GM19397 (cell line): ENCODE measurements around the gene HOXA7.

Experiments
- ATAC-seq: cut with Tn5 transposase; IDR thresholded peaks from one replicate; pipeline ENCODE4 v1.9.1; 2021; ENCODE audit warnings: mild to moderate bottlenecking, moderate library complexity; ENCODE audit not compliant: unreplicated experiment

The HOXA7 gene

GRCh38 chr7:27193335-27194001 is 37.0 kb upstream of the HOXA7 start:
- ATAC-seq: no peak

- ATAC-seq: no peak
These were observed 36.3 kb upstream of the HOXA7 start for GRCh38 chr7:27192546-27193334.

GRCh38 chr7:27191833-27192545 is 35.5 kb upstream of the HOXA7 start:
- no peak for ATAC-seq

- ATAC-seq: no peak
These were observed 34.8 kb upstream of the HOXA7 start for GRCh38 chr7:27191161-27191731.

GRCh38 chr7:27189997-27190748 is 33.7 kb upstream of the HOXA7 start:
- no peak for ATAC-seq

GRCh38 chr7:27189295-27189996 is 33.0 kb upstream of the HOXA7 start:
- no peak for ATAC-seq

- ATAC-seq: no peak
These were observed 32.2 kb upstream of the HOXA7 start for GRCh38 chr7:27188386-27189294.

GRCh38 chr7:27187475-27188385 is 31.3 kb upstream of the HOXA7 start:
- no peak for ATAC-seq

GRCh38 chr7:27186668-27187474 is 30.4 kb upstream of the HOXA7 start:
- no peak for ATAC-seq

GRCh38 chr7:27185854-27186667 is 29.6 kb upstream of the HOXA7 start:
- ATAC-seq: no peak

- ATAC-seq: no peak
These were observed 28.8 kb upstream of the HOXA7 start, which contains the start of gene HOXA11 for GRCh38 chr7:27185013-27185853. TSS of gene HOXA11 (minus strand) at chr7:27185232. CDS start at chr7:27185144, 88 bp downstream.

- no peak for ATAC-seq
These were observed 28.0 kb upstream of the HOXA7 start for GRCh38 chr7:27184337-27185012.

GRCh38 chr7:27183682-27184336 is 27.3 kb upstream of the HOXA7 start:
- ATAC-seq: no peak
